Measurements from ENCODE around the gene RAB44. TPM values are rescaled to one million over a fixed set of nuclear protein-coding genes. Genes with fewer than 3 reads are reported as not detected.
"Not testable (repeated sequence)": the region's sequence is repeated elsewhere in the genome, so short reads cannot be mapped to it uniquely, and the experiment has no call there.

The RAB44 gene
- total RNA-seq, 1 experiment from 2014 or later: not detected

GRCh38 chr6:36702656-36703055 lies 5.0 kb downstream of the RAB44 start:
- peak in 1 of 2 experiments; percentile 7 for DNase-seq
- ChIA-PET CTCF (interaction anchor here (0.5 kb wide), 1 partner anchor 57 kb away, joined by 3 read pairs; no protein-coding TSS in a partner anchor), POLR2A (no interaction called here)
- H3K36me3 Mint-ChIP-seq (ENCODE audit: insufficient read depth, unreplicated experiment): no peaks in the 10 kb centered on the region
- H3K9me3 Mint-ChIP-seq (ENCODE audit: unreplicated experiment): no peaks in the 10 kb centered on the region
- no peak overlapping the region for H3K4me3 ChIP-seq (ENCODE audit: low read depth, low read length)
- H3K27me3 Mint-ChIP-seq (ENCODE audit: insufficient read depth, unreplicated experiment): peaks cover 13% of the 10 kb centered on the region
- no TSS peak for BruUV-seq (replicated peaks)
- no peaks in the 10 kb centered on the region for H3K9me3 ChIP-seq
- H3K27me3 ChIP-seq (replicated peaks; ENCODE audit: control insufficient read depth, insufficient read depth, low read length): no peaks in the 10 kb centered on the region
- no peak overlapping the region for H3K27ac Mint-ChIP-seq (ENCODE audit: unreplicated experiment)
- no peak for TF ChIP-seq CTCF (IDR thresholded peaks at IDR 0.05; ENCODE audit: insufficient read depth in 1 of 2, low read depth in 1 of 2, low read length in 1 of 2, severe bottlenecking in 1 of 2, unreplicated experiment in 1 of 2)
- H3K4me1 ChIP-seq: no peaks in the 10 kb centered on the region
- H3K36me3 ChIP-seq (ENCODE audit: control insufficient read depth, insufficient read depth, low read length): no peaks in the 10 kb centered on the region
- H3K4me1 Mint-ChIP-seq (ENCODE audit: low read depth, unreplicated experiment): no peaks in the 10 kb centered on the region
- intact Hi-C loops (cut with micrococcal nuclease; ENCODE audit: unreplicated experiment): no loop called here
- no peak overlapping the region for H3K4me3 Mint-ChIP-seq (ENCODE audit: unreplicated experiment)

- no peak overlapping the region for H3K4me3 ChIP-seq (ENCODE audit: low read depth, low read length)
- H3K4me1 Mint-ChIP-seq (ENCODE audit: low read depth, unreplicated experiment): no peaks in the 10 kb centered on the region
- intact Hi-C loops (cut with micrococcal nuclease; ENCODE audit: unreplicated experiment): no loop called here
- ChIA-PET CTCF (no interaction called here), POLR2A (no interaction called here)
- no peak overlapping the region for H3K4me3 Mint-ChIP-seq (ENCODE audit: unreplicated experiment)
- BruUV-seq (replicated peaks): no TSS peak
- peak in 1 of 2 experiments; percentile 0 for DNase-seq
- H3K4me1 ChIP-seq: no peaks in the 10 kb centered on the region
- no peaks in the 10 kb centered on the region for H3K9me3 Mint-ChIP-seq (ENCODE audit: unreplicated experiment)
- H3K9me3 ChIP-seq: no peaks in the 10 kb centered on the region
- no peak for TF ChIP-seq CTCF (IDR thresholded peaks at IDR 0.05; ENCODE audit: insufficient read depth in 1 of 2, low read depth in 1 of 2, low read length in 1 of 2, severe bottlenecking in 1 of 2, unreplicated experiment in 1 of 2)
- no peaks in the 10 kb centered on the region for H3K27me3 ChIP-seq (replicated peaks; ENCODE audit: control insufficient read depth, insufficient read depth, low read length)
- no peak overlapping the region for H3K27ac Mint-ChIP-seq (ENCODE audit: unreplicated experiment)
- no peaks in the 10 kb centered on the region for H3K36me3 Mint-ChIP-seq (ENCODE audit: insufficient read depth, unreplicated experiment)
- H3K27me3 Mint-ChIP-seq (ENCODE audit: insufficient read depth, unreplicated experiment): peaks cover 13% of the 10 kb centered on the region
- no peaks in the 10 kb centered on the region for H3K36me3 ChIP-seq (ENCODE audit: control insufficient read depth, insufficient read depth, low read length)
Measured at GRCh38 chr6:36703081-36703606, 5.5 kb downstream of the RAB44 start.

GRCh38 chr6:36703982-36704381 lies 6.4 kb downstream of the RAB44 start:
- H3K27ac Mint-ChIP-seq (ENCODE audit: unreplicated experiment): no peak overlapping the region
- H3K4me1 Mint-ChIP-seq (ENCODE audit: low read depth, unreplicated experiment): no peaks in the 10 kb centered on the region
- no TSS peak for BruUV-seq (replicated peaks)
- Histone ChIP-seq H3K36me3 (ENCODE audit: control insufficient read depth, insufficient read depth, low read length) (no peaks in the 10 kb centered on the region), H3K27me3 (replicated peaks; ENCODE audit: control insufficient read depth, insufficient read depth, low read length) (no peaks in the 10 kb centered on the region), H3K4me3 (ENCODE audit: low read depth, low read length) (no peak overlapping the region), H3K4me1 (no peaks in the 10 kb centered on the region), H3K9me3 (no peaks in the 10 kb centered on the region)
- H3K36me3 Mint-ChIP-seq (ENCODE audit: insufficient read depth, unreplicated experiment): no peaks in the 10 kb centered on the region
- DNase-seq: peak in 1 of 2 experiments; percentile 14
- H3K4me3 Mint-ChIP-seq (ENCODE audit: unreplicated experiment): no peak overlapping the region
- H3K27me3 Mint-ChIP-seq (ENCODE audit: insufficient read depth, unreplicated experiment): peaks cover 9% of the 10 kb centered on the region
- intact Hi-C loops (cut with micrococcal nuclease; ENCODE audit: unreplicated experiment): no loop called here
- POLR2A ChIA-PET: no interaction called here
- no peaks in the 10 kb centered on the region for H3K9me3 Mint-ChIP-seq (ENCODE audit: unreplicated experiment)
- no peak for TF ChIP-seq CTCF (IDR thresholded peaks at IDR 0.05; ENCODE audit: insufficient read depth in 1 of 2, low read depth in 1 of 2, low read length in 1 of 2, severe bottlenecking in 1 of 2, unreplicated experiment in 1 of 2)
- CTCF ChIA-PET: interaction anchor here (0.5 kb wide), 1 partner anchor 23 kb away, joined by 4 read pairs; no protein-coding TSS in a partner anchor

- peak in 1 of 2 experiments; percentile 1 for DNase-seq
- H3K9me3 Mint-ChIP-seq (ENCODE audit: unreplicated experiment); H3K9me3 ChIP-seq; H3K27ac Mint-ChIP-seq (ENCODE audit: unreplicated experiment); intact Hi-C loops (cut with micrococcal nuclease; ENCODE audit: unreplicated experiment); H3K27me3 ChIP-seq (replicated peaks; ENCODE audit: control insufficient read depth, insufficient read depth, low read length); H3K27me3 Mint-ChIP-seq (ENCODE audit: insufficient read depth, unreplicated experiment); H3K36me3 ChIP-seq (ENCODE audit: control insufficient read depth, insufficient read depth, low read length); H3K4me3 ChIP-seq (ENCODE audit: low read depth, low read length); BruUV-seq (replicated peaks); POLR2A ChIA-PET; H3K4me1 ChIP-seq; H3K4me1 Mint-ChIP-seq (ENCODE audit: low read depth, unreplicated experiment); H3K4me3 Mint-ChIP-seq (ENCODE audit: unreplicated experiment); H3K36me3 Mint-ChIP-seq (ENCODE audit: insufficient read depth, unreplicated experiment): not testable (repeated sequence)
- CTCF ChIA-PET: interaction anchor here (1.2 kb wide), 1 partner anchor 19 kb away, joined by 4 read pairs; no protein-coding TSS in a partner anchor
Measured at GRCh38 chr6:36704961-36705577, 7.4 kb downstream of the RAB44 start.
